CD14-positive monocyte (primary cell): Measurements from ENCODE around the gene LRSAM1. TPM values are rescaled to one million over a fixed set of nuclear protein-coding genes. Genes with fewer than 3 reads are reported as not detected.

Source experiments
- DNase-seq, 3 donors: peaks; one replicate each; pipeline ENCODE4 v3.0.0-alpha.2; 2011 to 2022
- H2AFZ ChIP-seq: 2 replicates; pipeline ENCODE4 v1.6.0; 2012; ENCODE audit warnings: mild to moderate bottlenecking, low read depth, low read length, inconsistent platforms; ENCODE audit not compliant: insufficient read depth, poor library complexity, severe bottlenecking
- H3K27ac ChIP-seq, 2 donors: 1 replicate in 1 of 2; 2 replicates in 1 of 2; pipeline ENCODE4 v1.5.1; 2012 to 2013; ENCODE audit warnings: low read length in 2 of 2, control low read depth in 1 of 2, inconsistent platforms in 1 of 2, low read depth in 1 of 2, mild to moderate bottlenecking in 1 of 2
- H3K27me3 ChIP-seq, 2 donors: one replicate each; pipeline versions ENCODE4 v1.6.0 to v1.6.1; 2011 to 2013; ENCODE audit warnings: low read length in 2 of 2; ENCODE audit not compliant: control insufficient read depth in 2 of 2, insufficient read depth in 2 of 2
- H3K36me3 ChIP-seq, 2 donors: replicated peaks in 1 of 2; 1 replicate in 1 of 2; 2 replicates in 1 of 2; pipeline versions ENCODE4 v1.5.1 to v1.6.1; 2012 to 2013; ENCODE audit warnings: low read length in 2 of 2, control low read depth in 1 of 2, inconsistent platforms in 1 of 2, mild to moderate bottlenecking in 1 of 2; ENCODE audit not compliant: insufficient read depth in 2 of 2, control insufficient read depth in 1 of 2
- H3K4me1 ChIP-seq, 2 donors: 1 replicate in 1 of 2; 2 replicates in 1 of 2; pipeline versions ENCODE4 v1.5.1 to v1.6.1; 2012 to 2013; ENCODE audit warnings: low read length in 2 of 2, control low read depth in 1 of 2, inconsistent platforms in 1 of 2, mild to moderate bottlenecking in 1 of 2, moderate library complexity in 1 of 2; ENCODE audit not compliant: insufficient read depth in 2 of 2, control insufficient read depth in 1 of 2
- H3K4me2 ChIP-seq: replicated peaks from 2 replicates; pipeline ENCODE3; 2012; ENCODE audit warnings: low read length, moderate library complexity, mild to moderate bottlenecking; ENCODE audit not compliant: poor library complexity, severe bottlenecking; ENCODE audit errors: extremely low read depth
- H3K4me3 ChIP-seq, 3 experiments: fragments of 200-600 bp in 1 of 3; sonication (generic) in 1 of 3; replicated peaks in 1 of 3; 1 replicate in 2 of 3; 2 replicates in 1 of 3; pipeline ENCODE4 v1.5.1; 2011 to 2013; ENCODE audit warnings: low read length in 3 of 3, mild to moderate bottlenecking in 3 of 3, control low read depth in 2 of 3, low read depth in 2 of 3, inconsistent platforms in 1 of 3, moderate library complexity in 1 of 3
- H3K79me2 ChIP-seq: 2 replicates; pipeline ENCODE4 v1.6.0; 2012; ENCODE audit warnings: mild to moderate bottlenecking, control low read depth, inconsistent platforms, low read length, moderate library complexity; ENCODE audit not compliant: insufficient read depth
- H3K9ac ChIP-seq: 2 replicates; pipeline ENCODE4 v1.6.0; 2017; ENCODE audit warnings: low read length, mild to moderate bottlenecking; ENCODE audit not compliant: insufficient read depth, poor library complexity, severe bottlenecking
- H3K9me3 ChIP-seq, 2 donors: replicated peaks in 1 of 2; 1 replicate in 1 of 2; 2 replicates in 1 of 2; pipeline versions ENCODE4 v1.5.1 to v1.6.1; 2012 to 2013; ENCODE audit warnings: low read length in 2 of 2, control low read depth in 1 of 2; ENCODE audit not compliant: control insufficient read depth in 1 of 2, insufficient read depth in 1 of 2
- H4K20me1 ChIP-seq: 2 replicates; pipeline ENCODE4 v1.6.0; 2012; ENCODE audit warnings: mild to moderate bottlenecking, low read length, control low read depth, moderate library complexity; ENCODE audit not compliant: insufficient read depth
- H3K27ac Mint-ChIP-seq, 7 donors: one replicate each; pipeline ENCODE4 v1.8.0; 2020; ENCODE audit warnings: mild to moderate bottlenecking in 7 of 7, mixed read lengths in 7 of 7, moderate library complexity in 6 of 7, inconsistent platforms in 2 of 7
- H3K27me3 Mint-ChIP-seq, 3 donors: one replicate each; pipeline ENCODE4 v1.8.0; 2021 to 2022; ENCODE audit warnings: low read depth in 3 of 3, mild to moderate bottlenecking in 3 of 3, mixed read lengths in 3 of 3, moderate library complexity in 3 of 3, inconsistent platforms in 1 of 3
- H3K36me3 Mint-ChIP-seq, 2 donors: one replicate each; pipeline ENCODE4 v1.8.0; 2020; ENCODE audit warnings: mixed read lengths in 2 of 2, inconsistent platforms in 1 of 2, mild to moderate bottlenecking in 1 of 2
- H3K4me1 Mint-ChIP-seq: one replicate; pipeline ENCODE4 v1.8.0; 2020; ENCODE audit warnings: mild to moderate bottlenecking, mixed read lengths
- H3K4me3 Mint-ChIP-seq, 2 donors: one replicate each; pipeline ENCODE4 v1.8.0; 2020; ENCODE audit warnings: mild to moderate bottlenecking in 2 of 2, mixed read lengths in 2 of 2, moderate library complexity in 1 of 2
- H3K9me3 Mint-ChIP-seq, 7 donors: one replicate each; pipeline ENCODE4 v1.8.0; 2020 to 2022; ENCODE audit warnings: mixed read lengths in 7 of 7, mild to moderate bottlenecking in 6 of 7, moderate library complexity in 6 of 7, inconsistent platforms in 2 of 7
- CTCF ChIP-seq: fragments of 200-600 bp; IDR thresholded peaks from one replicate; pipeline ENCODE4 v1.8.0; 2022; ENCODE audit warnings: antibody characterized with exemption, mild to moderate bottlenecking
- WGBS: methylation state at CpG from one replicate; pipeline ENCODE4 v1.1.5; 2013; ENCODE audit warnings: missing lambda C conversion rate; ENCODE audit not compliant: insufficient coverage; 5-methylcytosine and 5-hydroxymethylcytosine counted together
- intact Hi-C, 2 donors: fragments of 100-400 bp; cut with micrococcal nuclease; formaldehyde crosslinking; loops; one replicate each; pipeline versions ENCODE4 v1.15.0 to v1.15.1; 2023
- polyA plus RNA-seq, 3 donors: library from polyadenylated mRNA; depleted of rRNA in 1 of 3; unstranded in 2 of 3; stranded (reverse) in 1 of 3; fragments of 300-500 nt in 2 of 3; fragments of >200 nt in 1 of 3; fragmentation: Illumina TruSeq in 2 of 3; gene quantifications; 1 replicate in 2 of 3; 2 replicates in 1 of 3; pipeline ENCODE4 v1.2.3, GENCODE V29; 2012 to 2021

Gene LRSAM1
- polyA plus RNA-seq, 3 donors: 6.0 to 19.8 (median 8.2) TPM

DNA sequence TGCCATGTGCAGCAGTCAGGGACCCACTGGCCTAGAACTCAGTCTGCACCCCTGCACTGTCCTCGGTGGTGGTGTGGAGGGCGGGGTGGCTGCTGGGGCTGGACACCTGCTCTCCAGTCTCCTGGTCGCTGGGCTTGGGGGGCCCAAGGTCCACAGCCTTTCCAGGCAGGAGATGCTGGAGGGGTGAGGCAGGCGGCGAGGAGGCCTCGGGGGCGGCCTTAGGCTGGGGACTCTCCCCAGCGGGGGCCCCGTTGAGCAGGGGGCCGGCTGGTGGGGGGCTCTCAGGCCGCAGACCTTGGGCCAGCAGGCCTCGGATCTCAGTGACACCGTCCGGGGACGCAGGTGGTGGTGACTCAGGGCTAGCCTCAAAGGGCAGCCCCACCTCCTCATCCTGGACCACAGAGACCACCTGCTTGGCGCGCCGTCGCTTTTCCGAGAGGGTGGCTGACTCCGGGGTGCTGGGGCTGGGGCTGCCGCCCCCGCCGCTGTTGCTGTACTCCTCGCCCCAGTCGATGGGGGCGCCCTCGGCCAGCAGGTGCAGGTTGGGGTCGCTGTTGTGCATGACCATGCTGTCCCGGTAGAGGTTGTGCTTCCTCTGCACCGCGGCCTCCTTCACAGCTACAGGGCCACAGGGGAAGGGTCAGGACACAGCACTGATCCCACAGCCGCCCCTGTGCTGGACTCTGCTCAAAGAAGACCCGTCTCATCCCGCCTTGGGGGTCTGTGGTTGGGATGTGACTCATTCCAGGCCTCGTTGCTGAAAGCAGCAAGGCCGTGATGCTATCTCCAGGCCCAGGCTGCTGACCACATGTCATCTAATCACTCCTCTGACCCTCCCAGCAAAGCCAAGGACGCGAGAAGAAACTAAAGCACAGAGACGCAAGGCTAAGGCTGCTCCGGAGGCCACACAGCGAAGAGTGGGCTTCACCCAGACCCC is 55.8 kb downstream of the LRSAM1 start:
- TF ChIP-seq CTCF: no peak
- Mint-ChIP-seq H3K36me3 (peaks cover 50 to 85% of the 10 kb centered on the region in 2 donors), H3K27ac (peak overlapping the region in 2 of 7 donors; percentile 67 to 78), H3K4me1 (no peaks in the 10 kb centered on the region), H3K4me3 (no peak overlapping the region), H3K27me3 (peaks cover 1 to 4% (median 3%) of the 10 kb centered on the region in 3 donors), H3K9me3 (no peaks in the 10 kb centered on the region)
- Histone ChIP-seq H3K79me2 (no peaks in the 10 kb centered on the region), H3K9ac (no peak overlapping the region), H3K4me1 (no peaks in the 10 kb centered on the region), H3K4me2 (no peak overlapping the region), H2AFZ (no peak overlapping the region), H3K4me3 (no peak overlapping the region), H3K27me3 (no peaks in the 10 kb centered on the region), H3K27ac (no peak overlapping the region), H4K20me1 (peaks cover 71% of the 10 kb centered on the region), H3K9me3 (no peaks in the 10 kb centered on the region), H3K36me3 (peaks cover 80 to 96% of the 10 kb centered on the region in 2 donors)
- peak in 1 of 3 donors; percentile 4 for DNase-seq
- WGBS: 91% methylated on average over 35 of the region's 42 CpGs
- intact Hi-C loops: loop anchor here in 1 of 2 donors (10.0 kb wide), 1 partner anchor 368 kb away; the partner anchor contains the start of gene AK1

GRCh38 chr9:127507751-127508648 is 56.7 kb downstream of the LRSAM1 start:
- H3K4me2 ChIP-seq: no peak overlapping the region
- Mint-ChIP-seq H3K27me3 (peaks cover 1 to 7% (median 4%) of the 10 kb centered on the region in 3 donors), H3K4me1 (no peaks in the 10 kb centered on the region), H3K4me3 (no peak overlapping the region), H3K27ac (peak overlapping the region in 1 of 7 donors; percentile 38), H3K9me3 (no peaks in the 10 kb centered on the region), H3K36me3 (peaks cover 57 to 87% of the 10 kb centered on the region in 2 donors)
- peaks cover 79% of the 10 kb centered on the region for H4K20me1 ChIP-seq
- no peak overlapping the region for H3K4me3 ChIP-seq
- intact Hi-C loops: loop anchor here in 1 of 2 donors (10.0 kb wide), 1 partner anchor 367 kb away; the partner anchor contains the start of gene AK1
- DNase-seq: peak in 1 of 3 donors; percentile 3
- no peaks in the 10 kb centered on the region for H3K79me2 ChIP-seq
- no peak overlapping the region for H3K27ac ChIP-seq
- H3K9me3 ChIP-seq: no peaks in the 10 kb centered on the region
- TF ChIP-seq CTCF: no peak
- H3K36me3 ChIP-seq: peaks cover 83 to 97% of the 10 kb centered on the region in 2 donors
- no peak overlapping the region for H3K9ac ChIP-seq
- H3K4me1 ChIP-seq: no peaks in the 10 kb centered on the region
- 93% methylated on average over 34 of the region's 40 CpGs for WGBS
- H2AFZ ChIP-seq: no peak overlapping the region
- no peaks in the 10 kb centered on the region for H3K27me3 ChIP-seq
